Stimulated activated CD8-positive, alpha-beta memory T cell treated with anti-CD3 and anti-CD28 coated beads, Interleukin-2, amount 100 ng/mL, for 48 hours (primary cell): ENCODE measurements around the gene FBXO21.
"Not testable (repeated sequence)": the region's sequence is repeated elsewhere in the genome, so short reads cannot be mapped to it uniquely, and the experiment has no call there.

ENCODE experiments used
- DNase-seq, 2 donors: peaks; one replicate each; pipeline ENCODE4 v3.0.0-alpha.2; 2020; ENCODE audit warnings: low read depth in 2 of 2

The FBXO21 gene

DNA sequence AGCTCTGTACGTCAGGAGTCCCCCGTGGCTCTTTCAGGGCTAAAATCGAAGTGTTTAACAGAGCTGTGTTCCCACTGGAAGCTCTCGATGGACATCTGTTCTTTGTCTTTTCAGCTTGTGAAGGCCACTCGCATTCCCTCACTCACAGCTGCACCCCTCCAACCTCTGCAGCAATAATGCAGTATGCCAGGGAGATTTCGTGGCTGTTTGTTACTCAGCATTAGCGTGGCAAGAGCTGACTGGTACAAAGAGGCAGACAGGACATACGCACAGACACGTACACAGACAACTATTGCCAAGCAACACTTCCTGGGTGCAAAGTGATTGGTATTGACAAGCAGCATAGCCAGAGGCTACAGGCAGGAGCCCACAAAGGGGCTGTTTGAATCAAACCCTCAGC lies 11.8 kb upstream of the FBXO21 start:
- DNase-seq = no peak

DNA sequence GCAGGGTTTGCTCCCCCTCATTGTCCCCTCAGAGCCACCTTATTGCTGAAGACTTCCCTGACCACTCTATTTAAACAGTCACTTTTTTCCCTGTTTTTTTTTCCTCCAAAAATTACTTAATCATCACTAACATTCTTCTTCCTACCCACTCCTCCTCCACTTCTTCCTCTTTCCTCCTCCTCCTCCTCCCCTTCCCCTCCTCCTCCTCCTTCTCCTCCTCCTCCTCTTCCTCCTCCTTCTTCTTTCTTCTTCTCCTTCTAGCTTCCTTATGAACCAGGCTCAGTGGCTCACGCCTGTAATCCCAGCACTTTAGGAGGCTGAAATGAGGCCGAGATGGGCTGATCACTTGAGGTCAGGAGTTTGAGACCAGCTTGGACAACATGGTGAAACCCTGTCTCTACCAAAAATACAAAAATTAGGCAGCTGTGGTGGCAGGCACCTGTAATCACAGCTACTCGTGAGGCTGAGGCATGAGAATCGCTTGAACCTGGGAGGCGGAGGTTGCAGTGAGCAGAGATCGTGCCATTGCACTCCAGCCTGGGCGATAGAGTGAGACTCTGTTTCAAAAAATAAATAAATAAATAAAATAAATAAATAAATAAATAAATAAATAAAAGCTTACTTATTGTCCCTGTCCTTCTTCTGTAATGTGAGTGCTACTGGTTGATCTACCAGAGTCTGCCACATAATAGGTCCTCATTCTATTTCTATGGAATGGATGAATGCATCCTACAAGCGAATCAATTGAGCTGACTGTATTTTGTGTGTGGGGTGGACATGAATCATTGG lies 9.9 kb upstream of the FBXO21 start:
- DNase-seq = not testable (repeated sequence)

DNA sequence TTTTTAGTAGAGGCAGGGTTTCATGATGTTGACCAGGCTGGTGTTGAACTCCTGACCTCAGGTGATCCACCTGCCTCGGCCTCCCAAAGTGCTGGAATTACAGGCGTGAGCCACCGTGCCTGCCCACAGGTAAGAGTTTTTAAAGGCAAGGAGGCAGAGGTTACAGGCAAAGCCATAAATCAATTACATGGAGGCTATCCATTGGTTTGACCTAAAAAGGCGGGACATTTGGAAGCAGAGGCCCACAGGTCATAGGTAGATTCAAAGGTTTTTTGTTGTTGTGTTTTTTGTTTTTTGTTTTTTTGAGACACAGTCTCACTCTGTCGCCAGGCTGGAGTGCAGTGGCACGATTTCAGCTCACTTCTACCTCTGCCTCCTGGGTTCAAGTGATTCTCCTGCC lies 6.1 kb upstream of the FBXO21 start:
- not testable (repeated sequence) for DNase-seq

DNA sequence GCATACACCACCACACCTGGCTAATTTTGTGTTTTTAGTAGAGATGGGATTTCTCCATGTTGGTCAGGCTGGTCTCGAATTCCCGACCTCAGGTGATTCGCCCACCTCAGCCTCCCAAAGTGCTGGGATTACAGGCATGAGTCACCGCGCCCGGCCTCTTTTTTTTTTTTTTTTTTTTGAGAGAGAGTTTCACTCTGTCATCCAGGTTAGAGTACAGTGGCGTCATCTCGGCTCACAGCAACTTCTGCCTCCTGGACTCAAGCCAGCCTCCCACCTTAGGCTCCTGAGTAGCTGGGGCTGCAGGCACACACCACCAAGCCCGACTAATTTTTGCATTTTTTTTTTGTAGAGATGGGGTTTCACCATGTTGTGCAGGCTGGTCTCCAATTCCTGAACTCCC lies 4.8 kb upstream of the FBXO21 start:
- DNase-seq = not testable (repeated sequence)

DNA sequence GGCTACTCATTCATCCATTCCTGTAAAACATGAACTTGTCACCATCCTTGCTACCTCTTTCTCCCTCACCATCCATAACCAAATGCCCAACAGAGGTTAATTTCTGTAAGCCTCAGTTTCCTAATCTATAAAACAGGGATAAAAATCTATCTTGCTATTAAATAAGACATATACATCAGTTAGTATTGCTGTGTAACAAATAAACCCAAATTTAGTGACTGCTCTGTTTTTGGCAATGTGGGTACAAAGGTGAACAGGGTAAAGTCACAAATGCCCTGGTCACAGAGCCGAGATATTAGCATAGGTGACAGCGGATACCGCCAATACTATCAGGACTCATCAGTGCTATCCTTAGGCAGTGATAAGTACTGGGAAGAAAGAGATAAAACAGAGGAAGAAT lies 3.6 kb upstream of the FBXO21 start:
- DNase-seq = no peak

DNA sequence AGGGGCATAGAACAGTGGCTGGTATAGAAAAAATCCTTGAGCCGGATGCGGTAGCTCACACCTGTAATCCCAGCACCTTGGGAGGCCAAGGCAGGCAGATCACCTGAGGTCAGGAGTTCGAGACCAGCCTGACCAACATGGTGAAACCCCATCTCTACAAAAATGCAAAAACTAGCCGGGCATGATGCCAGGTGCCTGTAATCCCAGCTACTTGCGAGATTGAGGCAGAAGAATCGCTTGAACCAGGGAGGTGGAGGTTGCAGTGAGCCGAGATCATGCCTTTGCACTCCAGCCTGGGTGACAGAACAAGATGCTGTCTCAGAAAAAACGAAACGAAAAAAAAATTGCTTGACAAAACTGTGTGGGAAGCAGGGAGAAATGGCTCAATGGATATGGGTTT lies 2.3 kb upstream of the FBXO21 start:
- not testable (repeated sequence) for DNase-seq

GRCh38 chr12:117192057-117192456 lies 1.8 kb upstream of the FBXO21 start:
- DNase-seq = no peak

- DNase-seq = peak in 1 of 2 donors; percentile 12
Observed at GRCh38 chr12:117189725-117190209, 503 bp downstream of the FBXO21 start.

DNA sequence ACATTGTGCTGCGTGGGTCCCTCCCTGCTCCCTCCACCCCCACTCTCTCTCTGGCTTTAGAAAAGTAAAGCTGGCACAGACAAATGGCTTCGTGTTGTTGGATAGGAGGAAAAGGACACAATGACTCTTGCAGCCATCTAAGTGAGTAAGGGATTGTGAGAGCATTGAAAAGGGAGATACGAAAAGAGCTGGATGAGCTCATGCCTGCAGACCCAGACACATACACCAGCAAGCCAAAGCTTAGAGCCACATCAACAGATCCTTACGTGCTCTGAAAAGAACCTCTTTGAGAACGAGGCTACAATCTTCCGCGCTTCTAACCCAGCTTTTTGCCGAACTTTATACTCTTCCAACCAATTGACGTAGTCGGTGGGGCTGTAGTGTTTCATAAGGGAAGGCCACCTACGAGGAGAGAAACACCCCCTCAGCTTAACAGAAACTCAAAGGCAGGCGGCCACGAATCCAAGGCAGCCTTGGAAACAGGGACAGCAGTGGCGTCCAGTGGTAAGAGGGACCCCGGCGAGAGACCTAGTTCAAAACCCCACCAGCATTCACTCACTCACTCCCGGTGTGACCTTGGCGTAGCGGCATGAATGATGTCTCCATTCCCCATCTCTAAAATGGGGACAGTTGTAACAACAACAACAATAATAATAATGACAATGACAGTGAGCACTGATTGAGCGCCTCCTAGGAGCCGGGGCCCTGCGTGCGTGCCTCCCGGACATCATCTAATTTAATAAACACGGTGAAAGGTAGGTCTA lies 1.1 kb downstream of the FBXO21 start:
- no peak for DNase-seq

DNA sequence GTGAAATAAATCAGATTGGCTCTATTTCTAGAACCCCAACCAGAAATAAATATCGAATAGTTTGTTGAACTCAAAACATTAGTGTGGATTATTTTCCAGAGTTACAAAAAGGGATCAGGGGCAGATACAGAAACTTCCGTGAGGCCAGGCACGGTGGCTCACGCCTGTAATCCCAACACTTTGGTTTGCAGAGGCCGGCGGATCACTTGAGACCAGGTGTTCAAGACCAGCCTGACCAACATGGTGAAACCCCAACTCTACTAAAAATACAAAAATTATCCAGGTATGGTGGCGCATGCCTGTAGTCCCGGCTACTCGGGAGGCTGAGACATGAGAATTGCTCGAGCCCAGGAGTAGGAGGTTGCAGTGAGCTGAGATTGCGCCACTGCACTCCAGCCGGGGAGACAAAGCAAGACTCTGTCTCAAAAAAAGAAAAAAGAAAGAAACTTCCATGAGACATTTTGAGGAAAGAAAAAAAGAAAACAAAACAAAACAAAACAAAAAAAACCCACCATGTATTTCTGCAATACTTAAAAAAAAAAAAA lies 2.1 kb downstream of the FBXO21 start:
- no peak for DNase-seq

- DNase-seq = no peak
Observed at GRCh38 chr12:117187421-117187820, 2.8 kb downstream of the FBXO21 start.

DNA sequence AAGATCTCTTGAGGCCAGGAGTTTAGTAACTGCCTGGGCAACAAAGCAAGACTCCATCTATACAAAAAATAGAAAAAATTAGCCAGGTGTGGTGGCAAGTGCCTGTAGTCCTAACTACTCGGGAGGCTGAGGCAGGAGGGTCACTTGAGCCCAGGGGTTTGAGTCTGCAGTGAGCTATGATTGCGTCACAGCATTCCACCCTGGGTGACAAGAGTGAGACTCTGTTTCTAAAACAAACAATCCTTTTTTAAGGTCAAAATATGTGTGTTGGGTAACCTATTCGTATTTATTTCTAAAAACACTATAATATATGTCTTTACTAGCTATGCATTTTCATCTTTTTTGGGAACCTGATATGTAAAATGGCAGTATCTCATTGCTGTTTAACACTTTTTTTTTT lies 7.4 kb downstream of the FBXO21 start:
- DNase-seq = no peak

- not testable (repeated sequence) for DNase-seq
Observed at GRCh38 chr12:117181468-117181843, 8.8 kb downstream of the FBXO21 start.

GRCh38 chr12:117180758-117181467 lies 9.4 kb downstream of the FBXO21 start:
- DNase-seq = no peak

- DNase-seq = no peak
Observed at GRCh38 chr12:117178745-117179144, 11.5 kb downstream of the FBXO21 start.

GRCh38 chr12:117178301-117178700 lies 12.0 kb downstream of the FBXO21 start:
- DNase-seq = no peak

GRCh38 chr12:117172168-117172567 lies 18.1 kb downstream of the FBXO21 start:
- no peak for DNase-seq

- DNase-seq = no peak
Observed at GRCh38 chr12:117171499-117172162, 18.6 kb downstream of the FBXO21 start.

DNA sequence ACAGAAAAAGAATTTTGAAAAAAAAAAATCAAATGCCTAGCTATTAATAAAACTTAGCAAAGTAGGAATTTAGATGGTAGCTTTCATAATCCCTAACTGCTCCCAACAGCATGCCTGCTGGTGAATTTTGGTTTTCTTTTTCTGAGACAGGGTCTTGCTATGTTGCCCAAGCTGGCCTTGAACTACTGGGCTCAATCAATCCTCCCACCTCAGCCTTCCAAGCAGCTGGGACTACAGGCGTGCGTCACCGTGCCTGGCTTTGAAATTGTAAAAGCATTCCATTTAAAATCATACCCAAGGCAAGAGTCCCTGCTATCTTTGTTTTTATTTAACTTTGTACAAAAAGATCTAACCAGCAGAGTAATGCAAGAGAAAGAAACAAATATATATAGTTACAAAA lies 20.7 kb downstream of the FBXO21 start:
- no peak for DNase-seq

DNA sequence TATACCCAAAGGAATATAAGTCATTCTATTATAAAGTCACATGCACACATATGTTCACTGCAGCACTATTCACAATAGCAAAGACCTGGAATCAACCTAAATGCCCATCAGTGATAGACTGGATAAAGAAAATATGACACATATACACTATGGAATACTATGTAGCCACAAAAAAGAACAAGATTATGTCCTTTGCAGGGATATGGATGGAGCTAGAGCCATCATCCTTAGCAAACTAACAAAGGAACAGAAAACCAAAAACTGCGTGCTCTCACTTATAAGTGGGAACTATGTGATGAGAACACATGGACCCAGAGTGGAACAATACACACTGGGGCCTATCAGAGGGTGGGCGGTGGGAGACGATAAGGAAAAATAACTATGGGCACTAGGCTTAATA lies 21.3 kb downstream of the FBXO21 start:
- no peak for DNase-seq

GRCh38 chr12:117167769-117168168 lies 22.5 kb downstream of the FBXO21 start:
- DNase-seq = no peak

- no peak for DNase-seq
Observed at GRCh38 chr12:117166107-117166506, 24.2 kb downstream of the FBXO21 start.
